M059J (cell line): ENCODE results near the gene SRSF3. TPM values are rescaled to one million over a fixed set of nuclear protein-coding genes. Genes with fewer than 3 reads are reported as not detected.
A peak's percentile ranks its signal among the peaks of the same experiment; 100 is the strongest.

ENCODE experiments used
- DNase-seq: peaks from one replicate; pipeline ENCODE4 v3.0.0-alpha.2; 2012; ENCODE audit warnings: low read depth
- total RNA-seq: library from RNA; depleted of rRNA; stranded (reverse); fragments of >200 nt; shearing (Covaris generic); gene quantifications from 2 replicates; pipeline ENCODE4 v1.2.3, GENCODE V29; 2014; rRNA removed

Gene SRSF3
- total RNA-seq = 348 and 518 TPM in 2 replicates

GRCh38 chr6:36594029-36594815, at the start of gene SRSF3:
SRSF3 (plus strand) TSS chr6:36594362; CDS start chr6:36596763, 2,401 bp downstream.
- DNase-seq = peak; percentile 100

DNA sequence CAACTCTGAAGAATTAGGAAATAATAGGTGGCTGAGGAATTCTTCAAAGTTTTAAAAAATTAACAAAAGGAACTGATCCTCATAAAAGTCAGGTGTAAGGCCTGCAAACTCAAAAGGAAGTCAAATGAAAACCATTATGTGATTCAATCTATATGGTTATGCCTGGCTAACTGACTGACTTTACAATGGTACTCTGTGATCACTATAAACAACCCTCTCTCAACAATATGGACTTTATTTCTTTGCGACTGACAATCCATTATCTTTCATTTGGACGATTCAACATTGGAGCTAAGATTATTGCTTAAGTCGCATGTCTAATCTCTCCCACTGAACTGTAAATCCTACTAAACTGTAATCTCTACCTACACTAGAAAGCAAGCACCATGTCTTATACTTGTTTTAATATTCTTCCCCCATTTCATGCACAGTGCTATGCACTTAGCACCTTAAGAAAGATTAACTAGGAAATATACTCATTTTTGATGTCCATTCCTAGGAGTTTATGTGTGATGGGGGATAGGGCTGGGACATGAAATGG, 48.3 kb upstream of the SRSF3 start:
- DNase-seq = no peak

DNA sequence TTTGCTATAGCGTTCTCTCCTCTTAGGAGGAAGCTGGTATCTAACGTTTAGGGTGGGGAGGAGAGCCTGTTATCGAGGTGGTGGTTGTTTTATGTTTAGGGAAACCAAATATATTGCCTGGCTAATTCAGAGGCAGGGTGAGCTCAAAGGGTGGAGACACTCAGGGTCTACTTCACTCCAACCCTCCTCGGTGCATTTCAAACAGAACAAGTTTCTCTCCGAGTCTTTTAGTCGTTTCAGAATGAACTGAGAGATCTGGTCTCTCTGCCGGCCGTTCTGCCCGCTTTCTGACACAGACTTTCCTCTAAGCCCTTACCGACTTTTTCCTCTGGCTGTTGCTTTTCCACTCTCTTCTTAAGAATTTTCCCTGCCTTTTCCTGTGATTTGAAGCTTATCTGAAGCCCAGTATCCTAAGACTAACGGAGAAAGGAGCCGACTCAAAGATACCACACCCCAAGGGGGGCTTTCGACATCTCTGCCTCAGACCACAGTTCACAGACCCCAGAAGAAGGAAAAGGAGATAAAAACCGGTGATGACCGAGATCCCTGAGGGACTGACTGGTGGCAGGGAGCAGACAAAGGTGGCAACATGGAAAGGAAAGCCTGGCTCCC, 47.7 kb upstream of the SRSF3 start:
- peak; percentile 62 for DNase-seq

DNA sequence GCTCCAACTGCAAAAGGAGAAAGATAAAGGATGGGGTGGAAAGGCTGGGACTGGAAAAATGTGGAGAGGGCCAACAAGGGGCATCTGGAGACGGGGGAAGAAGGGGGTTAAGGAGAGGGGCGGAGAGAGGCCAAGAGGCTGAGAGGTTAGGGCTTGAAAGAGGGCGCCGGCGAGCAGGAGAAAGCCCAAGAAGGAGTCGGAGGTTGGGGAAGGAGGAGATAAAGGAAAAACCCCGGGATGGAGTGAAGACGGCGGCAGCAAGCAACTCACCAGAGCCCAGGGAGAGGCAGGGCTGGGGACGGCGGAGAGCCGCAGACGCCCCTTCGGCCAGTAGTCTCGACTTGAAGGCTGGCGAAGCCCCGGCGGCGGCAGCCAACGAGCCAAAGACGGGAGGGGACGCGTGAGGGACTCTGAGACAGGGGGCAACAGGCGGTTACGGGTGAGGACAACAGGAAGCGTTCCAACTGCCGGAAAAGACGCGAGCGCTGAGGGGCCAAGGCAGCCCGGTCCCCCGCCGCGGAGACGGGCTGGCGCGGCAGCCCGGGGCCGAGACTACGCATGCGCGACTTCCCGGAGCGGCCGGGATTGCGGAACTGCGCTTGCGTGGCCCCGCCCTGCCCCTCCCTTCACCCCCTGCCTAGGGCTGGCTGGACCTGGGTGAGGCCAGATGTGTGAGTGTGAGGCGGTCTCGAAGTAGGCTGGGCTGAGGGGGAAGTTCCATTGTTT, 47.1 kb upstream of the SRSF3 start, which contains the start of gene STK38:
Gene STK38, minus strand, starts transcription at position 560 of the 726 bp plus-strand sequence. CDS start 7,277 bp downstream, outside the sequence.
- peak; percentile 90 for DNase-seq

- no peak for DNase-seq
These were observed 46.3 kb upstream of the SRSF3 start for GRCh38 chr6:36547646-36548400.

DNA sequence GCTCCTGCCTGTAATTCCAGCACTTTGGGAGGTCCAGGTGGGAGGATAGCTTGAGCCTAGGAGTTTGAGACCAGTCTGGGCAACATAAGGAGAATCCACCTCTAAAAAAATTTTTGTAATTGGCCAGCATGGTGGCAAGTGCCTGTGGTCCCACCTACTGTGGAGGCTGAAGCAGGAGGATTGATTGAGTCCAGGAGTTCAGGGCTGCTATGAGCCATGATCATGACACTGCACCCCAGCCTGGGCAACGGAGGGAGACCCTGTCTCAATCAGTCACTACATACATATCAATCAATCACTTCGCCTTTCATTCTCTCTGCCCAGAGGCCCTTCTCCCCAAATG, 45.8 kb upstream of the SRSF3 start:
- no peak for DNase-seq

- DNase-seq = no peak
These were observed 43.6 kb upstream of the SRSF3 start for GRCh38 chr6:36550473-36551000.

GRCh38 chr6:36555750-36556252, 38.4 kb upstream of the SRSF3 start:
- DNase-seq = no peak

GRCh38 chr6:36556281-36556680, 37.9 kb upstream of the SRSF3 start:
- no peak for DNase-seq

GRCh38 chr6:36559011-36559793, 35.0 kb upstream of the SRSF3 start:
- DNase-seq = no peak

- DNase-seq = no peak
These were observed 33.3 kb upstream of the SRSF3 start for GRCh38 chr6:36560822-36561221.

- DNase-seq = no peak
These were observed 30.8 kb upstream of the SRSF3 start for GRCh38 chr6:36563237-36563927.

DNA sequence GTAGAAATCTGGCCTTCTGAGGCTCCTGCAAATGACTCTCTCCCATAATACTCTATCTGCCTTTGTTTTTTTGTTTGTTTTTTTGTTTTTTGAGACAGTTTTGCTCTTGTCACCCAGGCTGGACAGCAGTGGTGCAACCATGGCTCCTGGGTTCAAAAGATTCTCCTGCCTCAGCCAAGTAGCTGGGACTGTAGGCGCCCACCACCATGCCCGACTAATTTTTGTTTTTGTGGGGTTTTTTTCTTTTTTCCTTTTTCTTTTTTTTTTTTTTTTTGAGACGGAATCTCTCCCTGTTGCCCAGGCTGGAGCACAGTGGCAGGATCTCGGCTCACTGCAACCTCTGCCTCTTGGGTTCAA, 30.3 kb upstream of the SRSF3 start:
- no peak for DNase-seq

- no peak for DNase-seq
These were observed 27.7 kb upstream of the SRSF3 start for GRCh38 chr6:36566418-36566905.

DNA sequence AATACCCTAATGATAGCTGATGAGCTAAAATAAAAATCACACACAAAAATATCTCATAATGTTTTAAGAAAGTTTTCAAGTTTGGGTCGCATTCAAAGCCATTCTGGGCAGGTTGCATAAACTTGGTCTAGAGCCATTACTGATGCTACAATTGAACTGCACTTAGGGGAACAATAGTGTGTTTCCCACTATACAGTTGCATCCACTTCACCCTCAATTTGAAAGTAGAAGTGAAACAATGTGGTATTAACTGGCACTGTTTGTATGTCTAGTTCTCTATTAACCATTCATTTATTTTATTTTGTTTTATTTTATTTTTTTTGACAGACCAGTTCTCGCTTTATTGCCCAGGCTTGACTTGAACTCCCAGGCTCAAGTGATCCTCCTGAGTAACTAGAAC, 23.9 kb upstream of the SRSF3 start:
- DNase-seq = no peak

- peak; percentile 53 for DNase-seq
These were observed 22.8 kb upstream of the SRSF3 start for GRCh38 chr6:36571122-36572043.

- DNase-seq = peak; percentile 98
These were observed 21.5 kb upstream of the SRSF3 start for GRCh38 chr6:36572353-36573311.
